NB4 (cell line): ENCODE data around the gene MMP8.

Experiments
- DNase-seq: peaks from one replicate; pipeline ENCODE4 v3.0.0; 2010; ENCODE audit warnings: low read depth
- H3K4me3 ChIP-seq: one replicate; pipeline ENCODE4 v1.5.1; 2011; ENCODE audit warnings: mild to moderate bottlenecking, low read depth, low read length, moderate library complexity
- CTCF ChIP-seq: IDR thresholded peaks from one replicate; pipeline ENCODE4 v1.5.1; 2012; ENCODE audit warnings: low read depth, low read length
- MAX ChIP-seq: IDR thresholded peaks from 2 replicates; pipeline ENCODE4 v1.6.1; 2011; ENCODE audit warnings: low read depth, low read length
- MYC ChIP-seq: IDR thresholded peaks from 2 replicates; pipeline ENCODE4 v1.6.1; 2011; ENCODE audit warnings: low read depth, low read length
- POLR2A ChIP-seq: IDR thresholded peaks from 2 replicates; pipeline ENCODE4 v1.6.1; 2011; ENCODE audit warnings: mild to moderate bottlenecking; ENCODE audit not compliant: insufficient read length; ENCODE audit errors: extremely low read depth

MMP8 gene

GRCh38 chr11:102662607-102663006, 62.1 kb downstream of the MMP8 start:
- DNase-seq, result no peak
- no peak overlapping the region for H3K4me3 ChIP-seq
- no peak for TF ChIP-seq POLR2A
- no peak for TF ChIP-seq MAX
- TF ChIP-seq CTCF, result no peak
- TF ChIP-seq MYC, result no peak
